NCI-H128 (cell line): ENCODE results near the gene SETD5.

Experiments
- DNase-seq: peaks from one replicate; lab custom pipeline; 2025; ENCODE audit not compliant: unreplicated experiment; lab: John Stamatoyannopoulos, UW

Gene SETD5

DNA sequence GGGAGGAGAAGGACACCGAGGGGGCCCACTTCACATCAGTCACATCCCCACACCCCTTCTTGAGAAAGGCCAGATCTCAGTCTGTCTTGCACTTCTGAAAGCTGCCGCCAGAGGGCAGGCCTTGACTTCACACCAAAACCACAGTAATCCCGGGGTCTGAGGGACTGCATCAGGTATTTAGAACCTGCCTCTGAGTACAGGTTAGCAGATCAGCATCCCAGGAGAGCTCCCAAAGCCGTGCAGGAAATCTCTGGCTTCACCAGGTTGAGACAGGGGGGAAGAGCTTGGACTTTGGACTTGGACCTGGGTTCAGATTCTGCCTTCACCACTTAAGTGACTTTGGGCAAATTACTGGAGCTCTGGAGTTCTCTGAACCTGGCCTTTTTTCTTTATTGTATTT is 105.9 kb downstream of the SETD5 start:
- peak; percentile 50 for DNase-seq

GRCh38 chr3:9507586-9508578 is 110.5 kb downstream of the SETD5 start:
- no peak for DNase-seq

GRCh38 chr3:9508781-9509180 is 111.4 kb downstream of the SETD5 start:
- DNase-seq: no peak

DNA sequence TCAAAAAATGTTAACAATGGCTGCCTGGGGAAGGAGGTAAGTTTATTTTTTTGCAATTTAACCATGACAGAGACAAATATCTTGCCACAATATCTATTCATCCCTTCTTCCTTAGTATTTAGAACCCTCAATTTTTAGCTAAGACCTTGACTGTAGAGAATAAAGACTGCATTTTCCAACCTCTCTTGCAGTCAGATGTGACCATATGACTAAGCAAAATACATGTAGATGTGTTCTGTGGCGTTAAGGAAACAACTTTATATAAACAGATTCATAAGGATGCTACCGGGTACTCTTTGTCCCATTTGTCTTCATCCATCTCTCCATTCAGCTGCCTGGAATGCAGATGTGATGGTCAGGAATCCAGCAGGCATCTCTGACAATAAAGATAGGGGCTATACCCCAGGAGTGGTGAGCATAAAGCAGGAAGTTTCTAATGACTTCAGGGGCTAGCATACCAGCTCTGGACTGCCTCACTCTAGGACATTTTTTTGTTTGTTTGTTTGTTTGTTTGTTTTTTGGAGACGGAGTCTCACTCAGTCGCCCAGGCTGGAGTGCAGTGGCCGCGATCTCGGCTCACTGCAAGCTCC is 115.1 kb downstream of the SETD5 start:
- DNase-seq: no peak

- DNase-seq: no peak
Observed at GRCh38 chr3:9514306-9514705, 116.9 kb downstream of the SETD5 start.

DNA sequence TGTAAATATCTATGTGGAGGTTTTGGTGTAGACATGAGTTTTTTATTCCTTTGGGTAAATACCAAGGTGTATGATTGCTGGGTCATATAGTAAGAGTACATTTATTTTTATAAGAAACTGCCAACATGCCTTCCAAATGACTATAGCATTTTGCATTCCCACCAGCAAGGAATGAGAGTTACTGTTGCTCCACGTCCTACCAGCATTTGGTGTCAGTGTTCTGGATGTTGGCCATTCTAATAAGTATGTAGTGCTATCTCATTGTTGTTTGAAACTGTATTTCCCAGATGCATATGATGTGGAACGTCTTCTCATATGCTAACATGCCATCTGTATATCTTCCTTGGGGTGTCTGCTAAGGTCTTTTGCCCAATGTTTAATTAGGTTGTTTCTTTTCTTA is 117.5 kb downstream of the SETD5 start:
- no peak for DNase-seq

DNA sequence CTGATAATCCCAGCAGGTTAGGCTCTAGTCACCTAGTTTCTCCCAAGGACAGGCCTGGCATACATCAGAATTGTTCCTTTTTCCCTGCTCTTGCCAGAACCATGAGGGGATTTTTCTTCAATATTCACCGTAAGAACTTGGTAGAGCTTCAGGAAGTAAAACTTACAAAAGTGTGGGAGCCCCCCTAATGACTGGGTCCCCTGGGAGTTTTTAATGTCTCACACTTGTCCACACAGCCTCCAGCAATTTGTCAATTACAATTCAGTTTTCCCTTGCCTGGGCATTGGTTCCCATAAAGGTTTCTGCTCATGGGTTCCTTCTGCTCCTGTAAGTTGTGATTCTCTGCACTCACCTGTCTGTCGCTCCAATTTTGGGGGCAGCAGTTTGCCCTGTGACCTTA is 127.7 kb downstream of the SETD5 start:
- DNase-seq: no peak
